CD14-positive monocyte (primary cell): ENCODE measurements around the gene KRTAP6-1. TPM values are rescaled to one million over a fixed set of nuclear protein-coding genes. Genes with fewer than 3 reads are reported as not detected.

Experiments used
- DNase-seq, 3 donors: peaks; one replicate each; pipeline ENCODE4 v3.0.0-alpha.2; 2011 to 2022
- H2AFZ ChIP-seq: 2 replicates; pipeline ENCODE4 v1.6.0; 2012; ENCODE audit warnings: mild to moderate bottlenecking, low read depth, low read length, inconsistent platforms; ENCODE audit not compliant: insufficient read depth, poor library complexity, severe bottlenecking
- H3K27ac ChIP-seq, 2 donors: 1 replicate in 1 of 2; 2 replicates in 1 of 2; pipeline ENCODE4 v1.5.1; 2012 to 2013; ENCODE audit warnings: low read length in 2 of 2, control low read depth in 1 of 2, inconsistent platforms in 1 of 2, low read depth in 1 of 2, mild to moderate bottlenecking in 1 of 2
- H3K27me3 ChIP-seq, 2 donors: one replicate each; pipeline versions ENCODE4 v1.6.0 to v1.6.1; 2011 to 2013; ENCODE audit warnings: low read length in 2 of 2; ENCODE audit not compliant: control insufficient read depth in 2 of 2, insufficient read depth in 2 of 2
- H3K36me3 ChIP-seq, 2 donors: replicated peaks in 1 of 2; 1 replicate in 1 of 2; 2 replicates in 1 of 2; pipeline versions ENCODE4 v1.5.1 to v1.6.1; 2012 to 2013; ENCODE audit warnings: low read length in 2 of 2, control low read depth in 1 of 2, inconsistent platforms in 1 of 2, mild to moderate bottlenecking in 1 of 2; ENCODE audit not compliant: insufficient read depth in 2 of 2, control insufficient read depth in 1 of 2
- H3K4me1 ChIP-seq, 2 donors: 1 replicate in 1 of 2; 2 replicates in 1 of 2; pipeline versions ENCODE4 v1.5.1 to v1.6.1; 2012 to 2013; ENCODE audit warnings: low read length in 2 of 2, control low read depth in 1 of 2, inconsistent platforms in 1 of 2, mild to moderate bottlenecking in 1 of 2, moderate library complexity in 1 of 2; ENCODE audit not compliant: insufficient read depth in 2 of 2, control insufficient read depth in 1 of 2
- H3K4me2 ChIP-seq: replicated peaks from 2 replicates; pipeline ENCODE3; 2012; ENCODE audit warnings: low read length, moderate library complexity, mild to moderate bottlenecking; ENCODE audit not compliant: poor library complexity, severe bottlenecking; ENCODE audit errors: extremely low read depth
- H3K4me3 ChIP-seq, 3 experiments: fragments of 200-600 bp in 1 of 3; sonication (generic) in 1 of 3; replicated peaks in 1 of 3; 1 replicate in 2 of 3; 2 replicates in 1 of 3; pipeline ENCODE4 v1.5.1; 2011 to 2013; ENCODE audit warnings: low read length in 3 of 3, mild to moderate bottlenecking in 3 of 3, control low read depth in 2 of 3, low read depth in 2 of 3, inconsistent platforms in 1 of 3, moderate library complexity in 1 of 3
- H3K79me2 ChIP-seq: 2 replicates; pipeline ENCODE4 v1.6.0; 2012; ENCODE audit warnings: mild to moderate bottlenecking, control low read depth, inconsistent platforms, low read length, moderate library complexity; ENCODE audit not compliant: insufficient read depth
- H3K9ac ChIP-seq: 2 replicates; pipeline ENCODE4 v1.6.0; 2017; ENCODE audit warnings: low read length, mild to moderate bottlenecking; ENCODE audit not compliant: insufficient read depth, poor library complexity, severe bottlenecking
- H3K9me3 ChIP-seq, 2 donors: replicated peaks in 1 of 2; 1 replicate in 1 of 2; 2 replicates in 1 of 2; pipeline versions ENCODE4 v1.5.1 to v1.6.1; 2012 to 2013; ENCODE audit warnings: low read length in 2 of 2, control low read depth in 1 of 2; ENCODE audit not compliant: control insufficient read depth in 1 of 2, insufficient read depth in 1 of 2
- H4K20me1 ChIP-seq: 2 replicates; pipeline ENCODE4 v1.6.0; 2012; ENCODE audit warnings: mild to moderate bottlenecking, low read length, control low read depth, moderate library complexity; ENCODE audit not compliant: insufficient read depth
- H3K27ac Mint-ChIP-seq, 7 donors: one replicate each; pipeline ENCODE4 v1.8.0; 2020; ENCODE audit warnings: mild to moderate bottlenecking in 7 of 7, mixed read lengths in 7 of 7, moderate library complexity in 6 of 7, inconsistent platforms in 2 of 7
- H3K27me3 Mint-ChIP-seq, 3 donors: one replicate each; pipeline ENCODE4 v1.8.0; 2021 to 2022; ENCODE audit warnings: low read depth in 3 of 3, mild to moderate bottlenecking in 3 of 3, mixed read lengths in 3 of 3, moderate library complexity in 3 of 3, inconsistent platforms in 1 of 3
- H3K36me3 Mint-ChIP-seq, 2 donors: one replicate each; pipeline ENCODE4 v1.8.0; 2020; ENCODE audit warnings: mixed read lengths in 2 of 2, inconsistent platforms in 1 of 2, mild to moderate bottlenecking in 1 of 2
- H3K4me1 Mint-ChIP-seq: one replicate; pipeline ENCODE4 v1.8.0; 2020; ENCODE audit warnings: mild to moderate bottlenecking, mixed read lengths
- H3K4me3 Mint-ChIP-seq, 2 donors: one replicate each; pipeline ENCODE4 v1.8.0; 2020; ENCODE audit warnings: mild to moderate bottlenecking in 2 of 2, mixed read lengths in 2 of 2, moderate library complexity in 1 of 2
- H3K9me3 Mint-ChIP-seq, 7 donors: one replicate each; pipeline ENCODE4 v1.8.0; 2020 to 2022; ENCODE audit warnings: mixed read lengths in 7 of 7, mild to moderate bottlenecking in 6 of 7, moderate library complexity in 6 of 7, inconsistent platforms in 2 of 7
- CTCF ChIP-seq: fragments of 200-600 bp; IDR thresholded peaks from one replicate; pipeline ENCODE4 v1.8.0; 2022; ENCODE audit warnings: antibody characterized with exemption, mild to moderate bottlenecking
- WGBS: methylation state at CpG from one replicate; pipeline ENCODE4 v1.1.5; 2013; ENCODE audit warnings: missing lambda C conversion rate; ENCODE audit not compliant: insufficient coverage; 5-methylcytosine and 5-hydroxymethylcytosine counted together
- intact Hi-C, 2 donors: fragments of 100-400 bp; cut with micrococcal nuclease; formaldehyde crosslinking; loops; one replicate each; pipeline versions ENCODE4 v1.15.0 to v1.15.1; 2023
- polyA plus RNA-seq, 3 donors: library from polyadenylated mRNA; depleted of rRNA in 1 of 3; unstranded in 2 of 3; stranded (reverse) in 1 of 3; fragments of 300-500 nt in 2 of 3; fragments of >200 nt in 1 of 3; fragmentation: Illumina TruSeq in 2 of 3; gene quantifications; 1 replicate in 2 of 3; 2 replicates in 1 of 3; pipeline ENCODE4 v1.2.3, GENCODE V29; 2012 to 2021

KRTAP6-1 gene
- polyA plus RNA-seq, 3 donors, result not detected

- H3K27ac Mint-ChIP-seq, result no peak overlapping the region
- no peaks in the 10 kb centered on the region for H4K20me1 ChIP-seq
- no peaks in the 10 kb centered on the region for H3K4me1 ChIP-seq
- no peak overlapping the region for H2AFZ ChIP-seq
- peaks cover 28 to 46% of the 10 kb centered on the region in 2 donors for H3K9me3 ChIP-seq
- no peak overlapping the region for H3K4me3 Mint-ChIP-seq
- peaks cover 2 to 26% (median 15%) of the 10 kb centered on the region in 7 donors for H3K9me3 Mint-ChIP-seq
- WGBS, result no CpG with 5 or more reads among the region's 1 CpG
- H3K36me3 ChIP-seq, result no peaks in the 10 kb centered on the region
- H3K4me3 ChIP-seq, result no peak overlapping the region
- H3K4me1 Mint-ChIP-seq, result no peaks in the 10 kb centered on the region
- no peaks in the 10 kb centered on the region for H3K27me3 ChIP-seq
- no peak overlapping the region for H3K9ac ChIP-seq
- no peaks in the 10 kb centered on the region for H3K79me2 ChIP-seq
- no peak overlapping the region for H3K4me2 ChIP-seq
- DNase-seq, result no peak
- H3K27ac ChIP-seq, result no peak overlapping the region
- H3K36me3 Mint-ChIP-seq, result no peaks in the 10 kb centered on the region
- TF ChIP-seq CTCF, result no peak
- intact Hi-C loops, result no loop called here
- peaks cover 0 to 1% (median 0%) of the 10 kb centered on the region in 3 donors for H3K27me3 Mint-ChIP-seq
Observed at GRCh38 chr21:30629200-30629599, 15.5 kb upstream of the KRTAP6-1 start.

GRCh38 chr21:30628109-30628508, 14.4 kb upstream of the KRTAP6-1 start:
- H3K4me3 Mint-ChIP-seq, result no peak overlapping the region
- no CpG with 5 or more reads among the region's 4 CpGs for WGBS
- Histone ChIP-seq H4K20me1 (no peaks in the 10 kb centered on the region), H3K27ac (no peak overlapping the region), H3K4me3 (no peak overlapping the region), H3K4me1 (no peaks in the 10 kb centered on the region), H3K79me2 (no peaks in the 10 kb centered on the region), H3K36me3 (no peaks in the 10 kb centered on the region), H3K9me3 (peaks cover 37 to 52% of the 10 kb centered on the region in 2 donors), H3K4me2 (no peak overlapping the region), H3K27me3 (no peaks in the 10 kb centered on the region), H3K9ac (no peak overlapping the region), H2AFZ (no peak overlapping the region)
- no peaks in the 10 kb centered on the region for H3K36me3 Mint-ChIP-seq
- no peaks in the 10 kb centered on the region for H3K4me1 Mint-ChIP-seq
- H3K27ac Mint-ChIP-seq, result no peak overlapping the region
- DNase-seq, result no peak
- intact Hi-C loops, result no loop called here
- peaks cover 8 to 31% (median 15%) of the 10 kb centered on the region in 7 donors for H3K9me3 Mint-ChIP-seq
- H3K27me3 Mint-ChIP-seq, result peaks cover 0 to 1% (median 0%) of the 10 kb centered on the region in 3 donors
- TF ChIP-seq CTCF, result no peak
